Stimulated activated naive CD4-positive, alpha-beta T cell (primary cell): ENCODE measurements around the gene TRIM36.

Experiments used
- DNase-seq, 6 experiments: peaks; one replicate each; lab custom pipeline; 2025; lab: John Stamatoyannopoulos, UW

Gene TRIM36, protein sequence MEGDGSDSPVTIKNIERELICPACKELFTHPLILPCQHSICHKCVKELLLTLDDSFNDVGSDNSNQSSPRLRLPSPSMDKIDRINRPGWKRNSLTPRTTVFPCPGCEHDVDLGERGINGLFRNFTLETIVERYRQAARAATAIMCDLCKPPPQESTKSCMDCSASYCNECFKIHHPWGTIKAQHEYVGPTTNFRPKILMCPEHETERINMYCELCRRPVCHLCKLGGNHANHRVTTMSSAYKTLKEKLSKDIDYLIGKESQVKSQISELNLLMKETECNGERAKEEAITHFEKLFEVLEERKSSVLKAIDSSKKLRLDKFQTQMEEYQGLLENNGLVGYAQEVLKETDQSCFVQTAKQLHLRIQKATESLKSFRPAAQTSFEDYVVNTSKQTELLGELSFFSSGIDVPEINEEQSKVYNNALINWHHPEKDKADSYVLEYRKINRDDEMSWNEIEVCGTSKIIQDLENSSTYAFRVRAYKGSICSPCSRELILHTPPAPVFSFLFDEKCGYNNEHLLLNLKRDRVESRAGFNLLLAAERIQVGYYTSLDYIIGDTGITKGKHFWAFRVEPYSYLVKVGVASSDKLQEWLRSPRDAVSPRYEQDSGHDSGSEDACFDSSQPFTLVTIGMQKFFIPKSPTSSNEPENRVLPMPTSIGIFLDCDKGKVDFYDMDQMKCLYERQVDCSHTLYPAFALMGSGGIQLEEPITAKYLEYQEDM

DNA sequence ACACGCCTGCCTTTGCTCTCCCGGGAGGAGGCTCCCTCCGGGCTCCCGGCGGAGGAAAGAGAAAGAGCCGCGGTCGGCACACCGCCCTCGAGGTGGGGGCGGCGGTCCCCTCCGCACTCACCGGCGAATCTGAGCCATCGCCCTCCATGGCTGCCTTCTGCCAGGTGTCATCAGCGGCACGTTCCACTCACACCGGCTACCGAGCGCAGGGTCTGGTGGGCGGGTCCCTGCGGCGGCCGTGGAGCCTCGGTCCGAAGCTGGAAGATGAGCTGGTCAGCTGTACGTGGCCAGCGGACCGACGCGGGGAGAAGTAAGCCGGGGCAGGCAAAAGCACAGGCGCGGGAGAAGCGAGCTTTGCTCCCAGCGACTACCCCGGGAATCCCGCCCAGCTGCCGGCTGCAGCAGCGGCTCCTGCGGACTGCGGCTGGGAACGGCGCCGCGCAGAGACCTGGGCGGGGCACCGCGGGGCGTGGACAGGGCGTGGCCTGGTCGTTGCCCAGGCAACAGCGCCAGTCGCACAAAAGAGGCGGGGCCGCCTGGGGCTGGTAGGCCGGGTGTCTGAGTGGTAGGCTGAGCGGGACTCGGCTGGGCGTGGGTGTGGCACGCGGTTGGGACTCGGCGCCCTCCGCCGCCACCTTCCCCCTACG lies at the start of gene TRIM36:
Gene TRIM36, minus strand, starts transcription at position 422 of the 647 bp plus-strand sequence. Its CDS starts 274 bp downstream, at position 148.
- peak; percentile 71 to 81 (median 76) for DNase-seq

DNA sequence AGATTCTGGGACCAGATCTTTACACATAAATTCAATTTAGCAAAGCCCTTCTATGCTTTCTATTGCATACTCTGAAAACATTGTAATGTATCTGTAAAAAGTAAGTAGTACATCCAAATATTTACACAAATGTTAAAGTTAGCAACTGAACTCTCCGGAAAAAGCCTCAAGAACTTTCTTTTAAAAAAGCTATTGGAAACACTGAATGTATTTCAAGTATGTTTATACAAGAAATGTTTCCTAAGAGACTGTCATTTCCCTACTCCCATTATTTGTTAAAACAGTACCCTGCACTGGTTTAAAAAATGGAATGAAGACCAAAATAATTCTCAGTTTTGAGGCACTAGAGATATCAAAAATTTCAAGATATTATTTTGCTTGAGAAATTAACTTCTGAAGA lies 44.8 kb upstream of the TRIM36 start:
- no peak for DNase-seq

DNA sequence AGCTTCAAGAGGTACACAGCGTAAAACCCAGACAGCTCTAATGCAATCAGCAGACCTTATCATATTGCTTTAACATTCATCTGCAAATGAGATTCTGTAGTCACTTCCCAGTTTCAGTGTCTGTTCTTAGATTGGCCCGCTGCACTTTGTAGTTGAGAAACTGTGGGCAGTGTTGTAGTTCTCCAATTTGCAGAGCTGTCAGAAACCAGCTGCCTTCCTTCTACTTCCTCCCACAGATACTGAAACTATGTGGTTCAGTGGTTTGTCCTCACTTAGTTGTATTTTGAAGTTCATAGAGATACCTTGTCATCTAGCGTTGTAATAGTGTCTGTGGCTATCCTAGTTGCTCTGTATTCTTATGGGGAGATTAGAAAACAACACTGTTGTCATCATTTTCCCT lies 39.6 kb upstream of the TRIM36 start:
- DNase-seq: peak in 2 of 6 experiments; percentile 4 to 19

DNA sequence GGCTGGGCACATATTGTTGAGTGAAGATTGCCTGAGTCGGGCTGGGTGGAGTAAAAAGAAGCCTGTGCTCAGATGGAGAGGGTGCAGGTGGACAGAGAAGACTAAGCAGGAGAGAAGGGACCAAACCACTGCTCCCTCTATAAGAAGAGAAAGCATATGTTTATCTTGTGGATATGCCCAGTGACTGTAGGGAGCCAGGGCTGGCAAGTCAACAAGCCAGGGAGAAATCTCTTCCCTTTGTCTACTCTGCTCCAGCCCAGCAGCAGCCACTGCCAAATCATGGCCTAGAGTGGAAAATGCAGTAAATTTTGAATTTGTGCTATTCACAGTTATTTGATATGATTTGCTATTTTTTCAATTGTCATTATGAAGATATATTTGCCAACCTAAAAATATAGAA lies 33.2 kb upstream of the TRIM36 start:
- DNase-seq: no peak

DNA sequence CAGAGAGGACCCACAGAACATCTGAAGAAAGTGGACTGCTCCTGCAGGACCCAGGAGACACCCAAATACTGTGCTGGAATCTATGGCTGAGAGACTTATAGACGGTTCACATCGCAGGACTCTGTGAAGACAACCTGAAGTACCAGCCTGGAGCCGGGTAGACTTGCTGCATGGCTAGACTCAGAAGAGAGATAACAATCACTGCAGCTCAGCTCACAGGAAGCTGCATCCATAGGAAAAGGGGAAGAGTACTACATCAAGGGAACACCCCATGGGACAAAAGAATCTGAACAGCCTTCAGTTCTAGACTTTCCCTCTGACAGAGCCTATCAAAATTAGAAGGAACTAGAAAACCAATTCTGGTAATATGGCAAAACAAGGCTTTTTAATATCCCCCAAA lies 26.5 kb upstream of the TRIM36 start:
- DNase-seq: no peak

DNA sequence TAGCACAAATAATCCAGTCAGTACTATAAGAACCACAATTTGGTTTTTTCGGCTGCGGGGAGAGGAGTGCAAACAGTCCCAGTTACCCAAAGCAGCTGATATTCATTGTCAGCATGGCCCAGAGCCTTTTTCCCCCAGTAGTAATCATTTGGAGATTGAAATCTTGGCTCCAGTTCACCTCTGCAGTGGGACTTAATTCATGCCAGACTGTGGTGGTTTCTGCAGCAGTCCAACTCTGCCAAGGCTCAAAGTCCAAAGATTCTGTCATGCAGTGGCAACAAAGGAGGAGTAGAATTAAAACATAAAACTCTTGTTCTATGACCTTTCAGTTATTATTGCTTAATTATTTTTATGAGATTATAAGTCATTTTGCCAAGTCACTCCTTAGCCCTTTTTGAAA lies 25.0 kb upstream of the TRIM36 start:
- no peak for DNase-seq

DNA sequence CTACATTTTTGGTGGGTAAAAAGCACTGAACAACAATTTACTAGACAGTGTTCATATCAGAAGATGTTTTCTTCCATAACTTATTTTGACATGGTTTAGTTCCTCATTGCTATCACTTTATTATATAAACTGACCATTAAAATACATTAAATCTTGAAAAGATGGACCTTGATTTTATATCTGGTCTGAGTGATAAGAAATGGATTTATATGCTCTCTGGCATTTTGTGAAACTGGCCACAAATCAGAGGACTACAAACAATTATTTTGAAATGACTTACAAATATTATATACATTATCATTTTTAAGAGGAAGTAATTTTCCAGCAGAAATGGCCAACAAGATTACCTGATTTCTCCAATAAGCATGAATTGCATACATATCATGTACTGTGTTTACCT lies 23.6 kb upstream of the TRIM36 start:
- DNase-seq: no peak

DNA sequence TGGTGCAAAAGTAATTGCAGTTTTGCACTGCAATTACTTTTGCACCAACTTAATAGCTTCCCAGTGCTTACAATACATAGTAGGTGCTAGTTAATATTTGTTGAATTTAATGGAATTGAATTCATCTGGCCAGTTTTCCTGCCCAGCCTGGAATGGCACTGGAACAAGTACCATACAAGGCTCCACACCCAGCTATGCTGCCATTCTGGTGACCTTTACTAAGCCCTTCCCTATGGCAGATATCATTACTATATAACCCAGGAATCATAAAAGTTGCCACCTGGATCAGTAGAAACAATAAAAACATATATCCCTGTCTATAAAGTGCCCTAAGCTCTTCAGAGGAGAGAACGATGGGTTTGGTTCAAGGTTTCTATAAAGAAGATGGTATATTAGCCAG lies 22.4 kb upstream of the TRIM36 start:
- no peak for DNase-seq

DNA sequence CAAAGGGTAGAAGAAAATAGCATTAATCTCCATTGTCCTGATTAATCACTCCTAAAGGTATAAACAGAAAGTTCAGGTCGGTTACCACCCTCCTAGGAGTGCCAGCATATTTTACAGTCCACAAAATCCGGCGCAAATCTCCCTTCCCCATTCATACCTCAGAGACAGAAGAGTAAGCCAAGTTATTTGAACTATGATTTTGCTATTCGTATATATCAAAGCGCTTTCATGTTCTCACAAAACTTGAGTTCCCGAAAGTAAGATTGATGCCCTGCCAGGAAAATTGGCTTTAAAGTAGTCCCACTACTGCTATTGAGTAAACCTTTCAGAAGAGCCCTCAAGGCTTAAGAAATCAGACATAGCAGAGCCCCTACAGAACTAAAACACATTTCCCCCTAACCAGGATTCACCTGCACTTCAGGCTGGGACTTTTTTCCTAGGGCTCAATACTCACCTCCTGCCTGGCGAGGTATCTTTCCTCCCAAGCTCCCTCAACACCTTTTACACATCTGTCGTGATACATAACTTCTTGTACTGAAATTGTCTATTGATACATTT lies 21.8 kb upstream of the TRIM36 start:
- no peak for DNase-seq

DNA sequence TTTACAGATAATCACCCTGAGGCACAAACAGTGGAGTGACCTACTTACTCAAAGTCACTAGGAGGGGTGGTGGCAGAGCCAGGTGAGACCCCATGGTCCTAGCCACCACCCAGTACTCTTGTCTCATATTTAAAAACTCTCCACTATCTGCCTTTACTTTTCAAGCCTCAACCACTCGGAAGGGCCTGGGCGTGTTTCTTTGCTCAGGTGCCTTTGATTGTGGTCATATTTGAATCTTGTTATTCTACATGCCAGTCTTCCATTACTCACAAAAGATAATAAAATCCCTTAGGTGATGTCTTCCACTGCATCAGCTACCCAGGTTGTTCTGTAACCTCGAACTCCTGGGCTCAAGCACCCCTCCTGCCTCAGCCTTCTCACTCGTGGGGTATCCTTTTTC lies 20.7 kb upstream of the TRIM36 start:
- DNase-seq: no peak

DNA sequence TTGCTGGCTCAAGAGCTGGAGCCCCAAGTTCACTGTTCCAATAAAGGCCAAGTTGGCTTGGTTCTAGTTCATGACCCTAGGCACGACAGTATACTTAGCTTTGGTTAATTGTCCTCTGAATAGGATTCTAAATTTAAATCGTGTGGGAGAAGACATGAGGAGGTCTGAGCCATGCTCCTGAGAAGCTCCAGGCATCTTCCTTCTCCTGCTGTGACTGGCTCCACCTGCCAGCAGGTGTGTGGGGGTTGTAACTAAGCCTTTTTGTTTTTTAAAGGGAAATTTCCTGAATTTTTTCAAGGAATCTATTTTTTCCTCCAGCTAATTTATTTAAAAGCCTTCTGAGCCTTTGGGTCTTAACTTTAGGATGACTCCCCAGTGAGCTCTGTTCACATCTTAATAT lies 20.2 kb upstream of the TRIM36 start:
- no peak for DNase-seq

DNA sequence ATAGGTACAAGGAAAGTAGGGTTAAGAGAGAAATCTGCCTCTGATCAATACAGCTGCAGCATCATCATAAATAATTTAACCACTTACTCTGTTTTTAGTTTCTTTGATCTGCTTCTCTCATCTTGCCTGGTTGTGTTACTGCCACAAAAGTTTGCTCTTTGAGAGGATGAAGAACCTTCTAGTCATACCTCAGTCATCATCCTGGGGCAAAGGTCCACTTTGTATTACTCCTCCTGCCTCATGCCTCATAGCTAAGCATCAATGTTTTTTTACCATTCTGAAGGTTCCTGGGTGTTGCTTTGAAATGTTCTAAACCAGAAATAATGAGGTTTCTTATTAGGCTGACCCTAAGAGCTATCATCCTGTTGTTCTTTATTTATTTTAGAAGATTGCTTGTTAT lies 17.1 kb upstream of the TRIM36 start:
- no peak for DNase-seq

DNA sequence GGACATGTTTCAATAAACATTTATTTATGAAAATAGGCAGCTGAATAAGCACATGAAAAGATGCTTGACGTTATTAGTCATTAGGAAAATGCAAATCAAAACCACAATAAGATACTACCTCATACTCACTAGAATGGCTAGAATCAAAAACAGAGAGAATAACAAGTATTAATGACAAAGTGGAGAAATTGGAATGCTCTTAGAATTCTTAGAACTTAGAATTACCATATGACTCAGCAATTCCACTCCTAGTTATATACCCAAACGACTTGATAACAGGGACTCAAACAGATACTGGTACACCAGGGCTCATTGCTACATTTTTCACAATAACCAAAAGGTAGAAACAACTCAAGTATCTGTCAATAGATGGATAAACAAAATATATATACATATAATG lies 15.1 kb upstream of the TRIM36 start:
- DNase-seq: no peak

DNA sequence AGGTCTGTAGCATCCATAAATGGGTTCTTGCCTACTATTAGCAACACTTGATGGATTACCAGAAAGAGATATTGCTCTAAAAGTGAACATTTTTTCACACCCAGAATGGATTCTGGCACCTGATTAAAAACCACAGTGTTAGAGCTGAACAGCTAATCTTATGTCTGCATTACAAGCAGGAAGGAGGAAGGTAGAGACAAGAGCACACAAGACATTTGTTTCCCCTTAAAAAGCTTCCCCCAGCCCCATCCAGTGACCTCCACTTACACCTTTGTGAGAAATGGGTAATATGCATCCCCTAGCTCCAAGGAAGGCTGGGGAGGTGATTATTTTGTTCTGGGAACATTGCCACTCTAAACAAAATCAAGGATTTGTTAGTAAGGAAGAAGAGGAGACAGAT lies 12.0 kb upstream of the TRIM36 start:
- DNase-seq: no peak

DNA sequence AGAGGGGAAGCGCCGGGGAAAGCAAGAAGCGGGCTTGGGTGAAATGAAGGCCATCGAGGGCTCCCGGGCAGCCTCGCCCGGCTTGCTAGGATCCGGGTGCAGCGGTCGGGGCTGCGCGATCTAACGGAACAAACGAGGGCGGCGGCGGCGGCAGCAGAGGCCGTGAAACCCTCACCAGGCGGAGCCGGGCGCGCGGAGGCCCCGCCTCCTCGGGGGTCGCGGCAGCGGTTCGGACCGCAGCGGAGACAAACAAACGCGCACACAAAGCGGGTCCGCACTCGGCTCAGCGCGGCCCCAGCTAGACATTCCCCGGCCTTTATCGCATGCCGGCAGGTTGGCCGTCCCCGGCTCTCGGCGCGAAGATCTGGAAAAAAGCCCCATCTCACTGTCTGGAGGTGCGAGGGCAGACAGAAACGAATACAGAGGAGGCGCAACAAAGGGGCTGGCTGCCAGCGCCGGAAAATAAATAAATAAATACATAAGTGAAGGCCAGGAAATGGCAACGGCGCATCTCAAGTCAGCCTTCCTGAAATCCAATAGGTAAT lies 10.5 kb upstream of the TRIM36 start:
- DNase-seq: peak in 2 of 6 experiments; percentile 8 to 58

DNA sequence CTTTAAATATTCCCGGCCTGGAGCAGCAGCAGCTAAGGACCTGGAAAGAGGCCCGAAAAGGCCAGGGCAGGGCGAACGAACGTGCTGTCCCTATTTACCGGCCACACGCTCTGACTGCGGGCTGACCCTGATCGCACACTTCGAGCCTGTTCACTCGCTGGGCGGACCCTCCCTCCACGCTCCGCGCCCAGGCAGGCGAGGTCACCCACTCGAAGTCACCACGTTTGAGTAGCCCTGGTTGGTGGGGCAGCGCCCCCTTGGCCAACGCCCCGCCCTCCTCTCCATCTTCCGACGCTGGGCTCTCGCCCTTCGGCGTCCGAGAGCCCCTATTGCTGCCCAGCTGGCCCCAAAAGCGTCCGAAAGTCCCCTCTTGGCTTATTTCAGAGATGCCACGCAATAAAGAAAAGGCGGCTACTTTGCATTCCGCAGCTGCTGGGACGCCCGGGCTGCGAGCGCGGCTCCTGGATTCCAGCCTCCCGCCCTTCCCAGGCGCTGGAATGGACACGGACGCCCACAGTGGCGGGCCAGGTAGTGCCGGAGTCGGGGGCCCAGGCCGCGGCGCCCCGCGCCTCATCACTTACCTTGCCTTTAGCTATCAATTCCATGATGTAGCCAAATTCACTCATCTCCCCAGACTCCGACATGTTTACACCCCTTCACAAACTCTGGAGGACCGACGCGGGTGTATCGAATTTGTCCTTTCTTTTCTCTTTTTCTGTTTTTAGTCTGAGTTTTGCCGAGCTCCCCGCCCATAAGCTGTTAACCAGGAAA lies 9.9 kb upstream of the TRIM36 start:
- peak in 1 of 6 experiments; percentile 43 for DNase-seq

DNA sequence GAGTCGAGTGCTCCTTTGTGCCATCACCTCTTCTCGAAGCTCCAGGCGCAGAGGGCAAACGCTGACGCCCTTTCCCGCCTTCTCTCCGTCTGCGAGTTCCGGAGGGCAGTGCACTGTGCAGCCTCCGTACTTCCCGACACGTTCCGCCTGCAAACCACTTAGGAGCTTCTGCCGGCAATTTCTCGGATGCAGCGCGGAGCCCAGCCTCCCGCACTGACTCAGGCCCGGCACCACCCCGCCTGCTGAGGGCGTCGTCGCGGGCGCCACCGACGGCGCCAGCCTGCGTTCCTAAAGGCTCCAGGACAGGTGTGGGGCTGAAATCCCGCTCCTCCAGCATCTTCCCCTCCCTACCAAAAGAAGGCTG lies 9.3 kb upstream of the TRIM36 start:
- DNase-seq: no peak

DNA sequence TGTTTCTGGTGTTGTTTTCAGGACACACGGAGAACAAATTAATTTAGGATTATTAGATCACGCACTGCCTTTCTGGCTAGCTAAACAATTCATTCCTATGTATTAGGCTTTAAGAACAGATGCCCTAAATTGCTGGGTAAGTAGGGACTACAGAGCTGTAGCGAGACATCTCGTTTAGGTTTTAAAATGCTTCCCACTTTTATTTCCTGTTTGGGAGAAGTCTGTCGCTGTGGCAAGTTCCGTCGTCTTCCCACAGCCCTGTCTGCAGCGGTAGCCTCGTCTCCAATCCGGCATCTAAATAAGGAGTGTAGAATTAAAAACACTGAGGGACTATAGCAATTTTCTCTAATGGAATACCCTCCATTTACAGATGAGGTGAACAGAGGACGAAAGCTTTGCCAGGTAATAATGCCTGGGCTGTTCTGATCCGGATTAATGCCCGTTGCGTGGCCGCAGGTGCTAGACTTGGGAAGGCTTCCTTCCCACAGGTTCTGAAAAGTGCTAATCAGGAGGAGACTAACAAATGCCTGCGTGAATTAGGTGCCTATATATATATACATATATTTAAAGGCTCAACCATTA lies 1.3 kb upstream of the TRIM36 start:
- no peak for DNase-seq

DNA sequence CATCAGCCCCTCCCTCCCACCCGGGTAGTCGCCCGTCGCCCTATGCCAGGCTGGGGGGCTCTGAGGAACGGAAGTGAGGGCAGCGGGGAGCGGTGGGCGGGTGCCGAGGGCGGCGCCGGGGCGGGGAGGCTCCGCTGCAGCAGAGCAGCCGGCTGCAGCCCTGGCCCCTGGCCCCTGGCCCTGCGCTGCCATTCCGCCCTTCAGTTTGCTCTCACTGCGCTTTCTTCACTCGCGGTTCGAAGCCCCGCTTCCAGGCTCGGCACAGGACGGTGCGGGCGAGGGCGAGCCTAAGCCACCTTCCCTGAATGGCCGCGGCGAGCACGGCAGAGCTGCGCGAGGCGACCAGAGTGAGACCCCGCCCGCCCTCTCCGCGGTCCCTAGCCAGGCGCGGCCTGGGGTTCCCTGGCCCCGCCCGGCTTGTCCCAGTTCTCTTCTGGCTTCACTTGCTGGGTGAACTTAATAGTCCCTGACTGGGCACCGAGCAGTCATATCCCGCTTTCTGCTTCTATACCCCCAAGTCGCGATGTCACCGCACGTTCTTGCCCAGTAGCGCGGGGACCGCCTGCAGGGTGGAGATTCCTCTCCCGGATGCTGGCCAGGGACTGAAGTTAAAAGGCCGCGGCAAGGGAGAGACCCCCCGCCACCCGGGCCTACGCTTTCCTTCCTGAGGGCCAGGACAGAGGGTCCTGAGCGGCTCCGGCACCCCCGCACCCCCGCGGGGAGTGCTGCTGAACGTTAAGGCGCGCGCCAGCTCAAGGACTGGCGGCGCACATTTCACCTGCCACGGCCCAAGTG lies 623 bp upstream of the TRIM36 start:
- peak in 1 of 6 experiments; percentile 40 for DNase-seq

DNA sequence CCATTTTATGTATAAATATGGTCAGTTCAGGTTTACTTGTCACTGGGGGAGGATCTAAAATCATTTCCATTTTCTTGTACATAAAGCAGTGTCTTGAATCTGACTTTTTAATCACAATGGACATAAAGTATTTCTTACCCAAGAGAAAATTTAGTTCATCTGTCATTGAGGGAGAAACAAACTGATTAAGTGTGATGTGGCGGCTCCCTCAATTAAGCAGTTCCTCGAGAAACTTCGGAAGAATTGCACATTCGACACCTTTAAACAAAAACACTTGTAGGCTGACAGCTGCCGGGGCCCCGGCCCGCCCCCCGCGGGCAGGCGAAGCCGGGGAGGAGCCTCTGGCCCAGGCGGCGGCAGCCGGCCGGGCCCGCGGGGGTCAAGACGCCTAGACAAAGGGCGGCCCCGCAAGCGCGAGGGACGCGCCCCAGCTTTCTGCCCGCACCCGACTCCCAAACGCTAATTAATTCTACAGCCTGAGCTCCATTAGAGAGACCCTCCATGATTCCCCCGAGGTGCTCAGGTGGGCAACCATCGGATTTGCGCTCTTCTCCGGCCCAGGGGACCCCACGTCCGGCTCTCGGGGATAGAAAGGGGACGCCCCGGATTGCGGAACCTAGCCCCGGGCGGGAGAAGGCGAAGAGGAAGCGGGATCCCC lies 750 bp downstream of the TRIM36 start:
- DNase-seq: peak in 1 of 6 experiments; percentile 12
